ENCODE results near the gene RAPGEF5.

The RAPGEF5 gene

GRCh38 chr7:22216832-22217475, 140.0 kb downstream of the RAPGEF5 start:
- peaks cover 8% of the 10 kb centered on the region for H3K4me1 ChIP-seq (ENCODE audit: control insufficient read depth, insufficient read depth, low read length)
- H3K9ac ChIP-seq (ENCODE audit: low read length): no peak overlapping the region
- H3K9me3 ChIP-seq (ENCODE audit: control insufficient read depth, insufficient read depth, low read depth, low read length): peaks cover 5% of the 10 kb centered on the region; the same call in 1 of the 2 replicates
- no peaks in the 10 kb centered on the region for H3K36me3 ChIP-seq (ENCODE audit: control insufficient read depth, insufficient read depth, low read length)
- H3K27ac ChIP-seq (ENCODE audit: low read depth, low read length): no peak overlapping the region
- no peaks in the 10 kb centered on the region for H3K27me3 ChIP-seq (ENCODE audit: control insufficient read depth, insufficient read depth, low read length)
- no peak overlapping the region for H3K4me3 ChIP-seq (ENCODE audit: low read depth, low read length)

- no peaks in the 10 kb centered on the region for H3K27me3 ChIP-seq (ENCODE audit: control insufficient read depth, insufficient read depth, low read length)
- H3K4me1 ChIP-seq (ENCODE audit: control insufficient read depth, insufficient read depth, low read length): peaks cover 8% of the 10 kb centered on the region
- H3K36me3 ChIP-seq (ENCODE audit: control insufficient read depth, insufficient read depth, low read length): no peaks in the 10 kb centered on the region
- H3K27ac ChIP-seq (ENCODE audit: low read depth, low read length): no peak overlapping the region
- no peak overlapping the region for H3K4me3 ChIP-seq (ENCODE audit: low read depth, low read length)
- peaks cover 5% of the 10 kb centered on the region; the same call in 1 of the 2 replicates for H3K9me3 ChIP-seq (ENCODE audit: control insufficient read depth, insufficient read depth, low read depth, low read length)
- H3K9ac ChIP-seq (ENCODE audit: low read length): no peak overlapping the region
Measured at GRCh38 chr7:22216309-22216708, 140.6 kb downstream of the RAPGEF5 start.

GRCh38 chr7:22214000-22214399, 143.0 kb downstream of the RAPGEF5 start:
- H3K27ac ChIP-seq (ENCODE audit: low read depth, low read length): no peak overlapping the region
- H3K4me3 ChIP-seq (ENCODE audit: low read depth, low read length): no peak overlapping the region

GRCh38 chr7:22213081-22213480, 143.9 kb downstream of the RAPGEF5 start:
- Histone ChIP-seq H3K36me3 (ENCODE audit: control insufficient read depth, insufficient read depth, low read length) (no peaks in the 10 kb centered on the region), H3K9me3 (ENCODE audit: control insufficient read depth, insufficient read depth, low read depth, low read length) (no peaks in the 10 kb centered on the region), H3K27me3 (ENCODE audit: control insufficient read depth, insufficient read depth, low read length) (no peaks in the 10 kb centered on the region)

More at GRCh38 chr7:22214000-22214399, 143.0 kb downstream of the RAPGEF5 start:
- Histone ChIP-seq H3K27me3 (ENCODE audit: control insufficient read depth, insufficient read depth, low read length) (no peaks in the 10 kb centered on the region), H3K4me1 (ENCODE audit: control insufficient read depth, insufficient read depth, low read length) (peaks cover 8% of the 10 kb centered on the region), H3K36me3 (ENCODE audit: control insufficient read depth, insufficient read depth, low read length) (no peaks in the 10 kb centered on the region), H3K9me3 (ENCODE audit: control insufficient read depth, insufficient read depth, low read depth, low read length) (no peaks in the 10 kb centered on the region), H3K9ac (ENCODE audit: low read length) (no peak overlapping the region)

GRCh38 chr7:22210967-22211366, 146.0 kb downstream of the RAPGEF5 start:
- no peak overlapping the region for H3K4me3 ChIP-seq (ENCODE audit: low read depth, low read length)

More at GRCh38 chr7:22213081-22213480, 143.9 kb downstream of the RAPGEF5 start:
- H3K4me1 ChIP-seq (ENCODE audit: control insufficient read depth, insufficient read depth, low read length): peaks cover 8% of the 10 kb centered on the region
- H3K9ac ChIP-seq (ENCODE audit: low read length): no peak overlapping the region
- H3K27ac ChIP-seq (ENCODE audit: low read depth, low read length): no peak overlapping the region
- no peak overlapping the region for H3K4me3 ChIP-seq (ENCODE audit: low read depth, low read length)

GRCh38 chr7:22210355-22210754, 146.6 kb downstream of the RAPGEF5 start:
- Histone ChIP-seq H3K9ac (ENCODE audit: low read length) (no peak overlapping the region), H3K27me3 (ENCODE audit: control insufficient read depth, insufficient read depth, low read length) (no peaks in the 10 kb centered on the region), H3K27ac (ENCODE audit: low read depth, low read length) (no peak overlapping the region), H3K4me1 (ENCODE audit: control insufficient read depth, insufficient read depth, low read length) (peaks cover 8% of the 10 kb centered on the region), H3K4me3 (ENCODE audit: low read depth, low read length) (no peak overlapping the region), H3K36me3 (ENCODE audit: control insufficient read depth, insufficient read depth, low read length) (no peaks in the 10 kb centered on the region), H3K9me3 (ENCODE audit: control insufficient read depth, insufficient read depth, low read depth, low read length) (no peaks in the 10 kb centered on the region)

More at GRCh38 chr7:22210967-22211366, 146.0 kb downstream of the RAPGEF5 start:
- Histone ChIP-seq H3K27me3 (ENCODE audit: control insufficient read depth, insufficient read depth, low read length) (no peaks in the 10 kb centered on the region), H3K9me3 (ENCODE audit: control insufficient read depth, insufficient read depth, low read depth, low read length) (no peaks in the 10 kb centered on the region), H3K4me1 (ENCODE audit: control insufficient read depth, insufficient read depth, low read length) (peaks cover 8% of the 10 kb centered on the region), H3K36me3 (ENCODE audit: control insufficient read depth, insufficient read depth, low read length) (no peaks in the 10 kb centered on the region), H3K27ac (ENCODE audit: low read depth, low read length) (no peak overlapping the region), H3K9ac (ENCODE audit: low read length) (no peak overlapping the region)

- no peak overlapping the region for H3K27ac ChIP-seq (ENCODE audit: low read depth, low read length)
Measured at GRCh38 chr7:22208799-22209198, 148.2 kb downstream of the RAPGEF5 start.

GRCh38 chr7:22207724-22208225, 149.2 kb downstream of the RAPGEF5 start:
- Histone ChIP-seq H3K4me1 (ENCODE audit: control insufficient read depth, insufficient read depth, low read length) (no peaks in the 10 kb centered on the region), H3K27me3 (ENCODE audit: control insufficient read depth, insufficient read depth, low read length) (no peaks in the 10 kb centered on the region), H3K9me3 (ENCODE audit: control insufficient read depth, insufficient read depth, low read depth, low read length) (no peaks in the 10 kb centered on the region), H3K4me3 (ENCODE audit: low read depth, low read length) (no peak overlapping the region), H3K36me3 (ENCODE audit: control insufficient read depth, insufficient read depth, low read length) (no peaks in the 10 kb centered on the region), H3K9ac (ENCODE audit: low read length) (no peak overlapping the region), H3K27ac (ENCODE audit: low read depth, low read length) (no peak overlapping the region)

More at GRCh38 chr7:22208799-22209198, 148.2 kb downstream of the RAPGEF5 start:
- no peak overlapping the region for H3K4me3 ChIP-seq (ENCODE audit: low read depth, low read length)
- H3K4me1 ChIP-seq (ENCODE audit: control insufficient read depth, insufficient read depth, low read length): peaks cover 2% of the 10 kb centered on the region; the same call in 1 of the 2 replicates
- no peaks in the 10 kb centered on the region for H3K27me3 ChIP-seq (ENCODE audit: control insufficient read depth, insufficient read depth, low read length)
- H3K9ac ChIP-seq (ENCODE audit: low read length): no peak overlapping the region
- H3K36me3 ChIP-seq (ENCODE audit: control insufficient read depth, insufficient read depth, low read length): no peaks in the 10 kb centered on the region
- H3K9me3 ChIP-seq (ENCODE audit: control insufficient read depth, insufficient read depth, low read depth, low read length): no peaks in the 10 kb centered on the region

GRCh38 chr7:22205631-22206030, 151.3 kb downstream of the RAPGEF5 start:
- H3K4me3 ChIP-seq (ENCODE audit: low read depth, low read length): no peak overlapping the region
- H3K27me3 ChIP-seq (ENCODE audit: control insufficient read depth, insufficient read depth, low read length): no peaks in the 10 kb centered on the region
- H3K4me1 ChIP-seq (ENCODE audit: control insufficient read depth, insufficient read depth, low read length): peaks cover 4% of the 10 kb centered on the region; the same call in 1 of the 2 replicates
- no peak overlapping the region for H3K9ac ChIP-seq (ENCODE audit: low read length)
- H3K9me3 ChIP-seq (ENCODE audit: control insufficient read depth, insufficient read depth, low read depth, low read length): no peaks in the 10 kb centered on the region
- H3K36me3 ChIP-seq (ENCODE audit: control insufficient read depth, insufficient read depth, low read length): no peaks in the 10 kb centered on the region
- H3K27ac ChIP-seq (ENCODE audit: low read depth, low read length): no peak overlapping the region

- Histone ChIP-seq H3K36me3 (ENCODE audit: control insufficient read depth, insufficient read depth, low read length) (no peaks in the 10 kb centered on the region), H3K9me3 (ENCODE audit: control insufficient read depth, insufficient read depth, low read depth, low read length) (no peaks in the 10 kb centered on the region), H3K4me1 (ENCODE audit: control insufficient read depth, insufficient read depth, low read length) (peaks cover 4% of the 10 kb centered on the region; the same call in 1 of the 2 replicates), H3K27ac (ENCODE audit: low read depth, low read length) (no peak overlapping the region), H3K4me3 (ENCODE audit: low read depth, low read length) (no peak overlapping the region), H3K27me3 (ENCODE audit: control insufficient read depth, insufficient read depth, low read length) (no peaks in the 10 kb centered on the region), H3K9ac (ENCODE audit: low read length) (no peak overlapping the region)
Measured at GRCh38 chr7:22204312-22204711, 152.6 kb downstream of the RAPGEF5 start.

GRCh38 chr7:22202141-22202540, 154.8 kb downstream of the RAPGEF5 start:
- Histone ChIP-seq H3K4me3 (ENCODE audit: low read depth, low read length) (no peak overlapping the region), H3K4me1 (ENCODE audit: control insufficient read depth, insufficient read depth, low read length) (peaks cover 11% of the 10 kb centered on the region), H3K36me3 (ENCODE audit: control insufficient read depth, insufficient read depth, low read length) (no peaks in the 10 kb centered on the region), H3K9me3 (ENCODE audit: control insufficient read depth, insufficient read depth, low read depth, low read length) (no peaks in the 10 kb centered on the region), H3K27me3 (ENCODE audit: control insufficient read depth, insufficient read depth, low read length) (no peaks in the 10 kb centered on the region), H3K9ac (ENCODE audit: low read length) (no peak overlapping the region), H3K27ac (ENCODE audit: low read depth, low read length) (no peak overlapping the region)
